ENCODE results near the gene WNT3A. TPM values are rescaled to one million over a fixed set of nuclear protein-coding genes. Genes with fewer than 3 reads are reported as not detected.

The WNT3A gene
- total and polyA plus RNA-seq, 9 donors, result not detected

- intact Hi-C loops (cut with DNase I), result no loop called here
- no peak for DNase-seq
- no peaks in the 10 kb centered on the region for H3K4me1 ChIP-seq (ENCODE audit: insufficient read depth)
- no peaks in the 10 kb centered on the region for H3K9me3 ChIP-seq
- no peak overlapping the region for H3K4me3 ChIP-seq
- no peaks in the 10 kb centered on the region for H3K36me3 ChIP-seq
- TF ChIP-seq EP300 (IDR thresholded peaks at IDR 0.05) (no peak), CTCF (IDR thresholded peaks at IDR 0.05) (no peak), POLR2A (IDR thresholded peaks at IDR 0.05) (no peak)
- WGBS, 3 donors, result 50 to 69% (median 53%) methylated on average over 13 to 15 of the region's 15 CpGs
- no peaks in the 10 kb centered on the region for H3K27me3 ChIP-seq
- H3K27ac ChIP-seq, result no peak overlapping the region
Observed at GRCh38 chr1:228064741-228065542, 58.1 kb downstream of the WNT3A start.

- intact Hi-C loops (cut with DNase I), result no loop called here
- no peak for TF ChIP-seq CTCF (IDR thresholded peaks at IDR 0.05)
- TF ChIP-seq EP300 (IDR thresholded peaks at IDR 0.05), result no peak
- TF ChIP-seq POLR2A (IDR thresholded peaks at IDR 0.05), result no peak
- no peaks in the 10 kb centered on the region for H3K9me3 ChIP-seq
- no peak overlapping the region for H3K4me3 ChIP-seq
- no peaks in the 10 kb centered on the region for H3K27me3 ChIP-seq
- whole genome bisulfite sequencing, 3 donors, result 59 to 62% (median 62%) methylated on average over 15 of the region's 15 CpGs
- H3K27ac ChIP-seq, result no peak overlapping the region
- H3K36me3 ChIP-seq, result no peaks in the 10 kb centered on the region
- no peaks in the 10 kb centered on the region for H3K4me1 ChIP-seq (ENCODE audit: insufficient read depth)
- peak in 1 of 5 donors; percentile 26 for DNase-seq
Observed at GRCh38 chr1:228065543-228066347, 58.9 kb downstream of the WNT3A start.

- no peaks in the 10 kb centered on the region for H3K36me3 ChIP-seq
- no peak overlapping the region for H3K4me3 ChIP-seq
- TF ChIP-seq EP300 (IDR thresholded peaks at IDR 0.05) (no peak), CTCF (IDR thresholded peaks at IDR 0.05) (no peak), POLR2A (IDR thresholded peaks at IDR 0.05) (no peak)
- no peaks in the 10 kb centered on the region for H3K4me1 ChIP-seq (ENCODE audit: insufficient read depth)
- DNase-seq, result no peak
- WGBS, 3 donors, result 16 to 31% (median 19%) methylated on average over 4 of the region's 4 CpGs
- intact Hi-C loops (cut with DNase I), result no loop called here
- no peaks in the 10 kb centered on the region for H3K9me3 ChIP-seq
- H3K27me3 ChIP-seq, result no peaks in the 10 kb centered on the region
- no peak overlapping the region for H3K27ac ChIP-seq
Observed at GRCh38 chr1:228066416-228066815, 59.6 kb downstream of the WNT3A start.

- H3K9me3 ChIP-seq, result no peaks in the 10 kb centered on the region
- intact Hi-C loops (cut with DNase I), result no loop called here
- H3K4me3 ChIP-seq, result no peak overlapping the region
- no peaks in the 10 kb centered on the region for H3K4me1 ChIP-seq (ENCODE audit: insufficient read depth)
- no peaks in the 10 kb centered on the region for H3K27me3 ChIP-seq
- H3K27ac ChIP-seq, result no peak overlapping the region
- TF ChIP-seq EP300 (IDR thresholded peaks at IDR 0.05) (no peak), POLR2A (IDR thresholded peaks at IDR 0.05) (no peak), CTCF (IDR thresholded peaks at IDR 0.05) (no peak)
- DNase-seq, result no peak
- H3K36me3 ChIP-seq, result no peaks in the 10 kb centered on the region
- 45 to 52% (median 51%) methylated on average over 10 of the region's 10 CpGs for WGBS, 3 donors
Observed at GRCh38 chr1:228066891-228067654, 60.3 kb downstream of the WNT3A start.
